ENCODE results near the gene PRSS16. TPM values are rescaled to one million over a fixed set of nuclear protein-coding genes. Genes with fewer than 3 reads are reported as not detected.

The PRSS16 gene, protein sequence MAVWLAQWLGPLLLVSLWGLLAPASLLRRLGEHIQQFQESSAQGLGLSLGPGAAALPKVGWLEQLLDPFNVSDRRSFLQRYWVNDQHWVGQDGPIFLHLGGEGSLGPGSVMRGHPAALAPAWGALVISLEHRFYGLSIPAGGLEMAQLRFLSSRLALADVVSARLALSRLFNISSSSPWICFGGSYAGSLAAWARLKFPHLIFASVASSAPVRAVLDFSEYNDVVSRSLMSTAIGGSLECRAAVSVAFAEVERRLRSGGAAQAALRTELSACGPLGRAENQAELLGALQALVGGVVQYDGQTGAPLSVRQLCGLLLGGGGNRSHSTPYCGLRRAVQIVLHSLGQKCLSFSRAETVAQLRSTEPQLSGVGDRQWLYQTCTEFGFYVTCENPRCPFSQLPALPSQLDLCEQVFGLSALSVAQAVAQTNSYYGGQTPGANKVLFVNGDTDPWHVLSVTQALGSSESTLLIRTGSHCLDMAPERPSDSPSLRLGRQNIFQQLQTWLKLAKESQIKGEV
- 3.2 TPM for polyA plus RNA-seq (2013, experiment 1 of 2)
- polyA plus RNA-seq (2013, experiment 2 of 2) = 3.0 TPM

DNA sequence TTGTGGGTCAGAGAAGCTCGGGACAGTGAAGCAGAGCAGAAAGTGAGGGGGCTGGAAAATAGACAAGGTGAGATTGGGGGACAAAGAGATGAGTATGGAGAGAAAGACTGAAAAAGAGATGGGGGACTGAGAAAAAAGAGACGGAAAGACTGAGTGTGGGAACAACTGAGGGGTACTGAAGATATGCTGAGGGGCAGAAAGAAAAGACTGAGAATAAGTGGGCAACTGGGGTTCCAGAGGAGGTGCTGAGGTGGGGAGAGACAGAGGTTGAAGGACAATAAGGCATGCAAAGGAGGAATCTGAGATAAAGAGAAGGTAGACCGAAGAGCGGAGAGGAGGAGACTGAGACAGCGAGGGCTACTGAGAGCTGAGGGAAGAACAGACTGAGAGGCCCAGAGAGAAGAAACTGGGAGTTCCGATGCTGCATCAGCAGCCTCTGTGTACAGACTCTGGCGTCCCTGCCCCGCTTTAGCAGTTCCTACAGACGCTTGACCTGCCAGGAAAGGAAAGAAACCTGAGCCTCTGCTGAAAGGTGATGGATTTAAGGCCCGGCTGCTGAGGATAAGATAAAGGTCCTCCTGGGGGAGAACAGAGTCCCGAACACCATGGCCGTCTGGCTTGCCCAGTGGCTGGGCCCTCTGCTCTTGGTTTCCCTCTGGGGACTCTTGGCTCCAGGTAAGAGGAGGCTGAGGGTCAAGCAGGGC lies at the start of gene PRSS16:
Gene PRSS16, plus strand, starts transcription at position 569 of the 704 bp plus-strand sequence. Its CDS starts 37 bp downstream, at position 606.
- no peak within 1 kb of the TSS for H2AK5ac ChIP-seq (ENCODE audit: low read depth, low read length)
- no peak within 1 kb of the TSS for H4K91ac ChIP-seq (ENCODE audit: low read depth, low read length, poor library complexity)
- H3K4ac ChIP-seq (ENCODE audit: low read length) = no peak within 1 kb of the TSS
- H3K27ac ChIP-seq (replicated peaks; ENCODE audit: low read length) = no peak within 1 kb of the TSS
- no peak within 1 kb of the TSS for H2BK120ac ChIP-seq (ENCODE audit: low read depth, low read length)
- H3K14ac ChIP-seq (ENCODE audit: low read length) = no peak within 1 kb of the TSS
- H2BK5ac ChIP-seq (ENCODE audit: low read length) = no peak within 1 kb of the TSS
- H3K4me3 ChIP-seq (ENCODE audit: low read length in 2 of 2) = no peak within 1 kb of the TSS
- H3K9me3 ChIP-seq (replicated peaks in 1 of 2; ENCODE audit: control insufficient read depth in 2 of 2, insufficient read depth in 1 of 2, low read depth in 1 of 2, low read length in 2 of 2) = peaks cover 0 to 5% of the 10 kb centered on the region in 2 donors
- H2BK15ac ChIP-seq (ENCODE audit: low read length) = no peak within 1 kb of the TSS
- no peak within 1 kb of the TSS for H2AFZ ChIP-seq (ENCODE audit: low read length)
- WGBS, 2 donors (ENCODE audit: extremely low coverage in 2 of 2, insufficient read length in 2 of 2, insufficient replicate concordance in 1 of 2) = no CpG with 5 or more reads among the region's 12 CpGs
- H3K79me1 ChIP-seq (ENCODE audit: low read depth, low read length) = no peaks in the 10 kb centered on the region
- DNase-seq (ENCODE audit: low spot score) = no peak
- peak within 1 kb of the TSS; percentile 12 for H3K23ac ChIP-seq (ENCODE audit: low read depth, low read length, poor library complexity)
- peaks cover 0 to 52% (median 14%) of the 10 kb centered on the region in 3 experiments for H3K27me3 ChIP-seq (ENCODE audit: control insufficient read depth in 3 of 3, insufficient read depth in 3 of 3, low read depth in 1 of 3, low read length in 3 of 3)
- no peak within 1 kb of the TSS for H2BK12ac ChIP-seq (ENCODE audit: low read length)
- no peak within 1 kb of the TSS for H4K8ac ChIP-seq (ENCODE audit: low read depth, low read length)
- peaks cover 0 to 4% of the 10 kb centered on the region in 2 donors for H3K4me1 ChIP-seq (ENCODE audit: control insufficient read depth in 2 of 2, insufficient read depth in 1 of 2, low read depth in 1 of 2, low read length in 2 of 2)
- H3K18ac ChIP-seq (ENCODE audit: low read length) = peak within 1 kb of the TSS; percentile 48
- H3K9ac ChIP-seq (ENCODE audit: low read depth, low read length, poor library complexity) = no peak within 1 kb of the TSS
- no peaks in the 10 kb centered on the region for H3K36me3 ChIP-seq (replicated peaks in 1 of 2; ENCODE audit: control insufficient read depth in 2 of 2, insufficient read depth in 2 of 2, low read length in 2 of 2)
- H3K4me2 ChIP-seq (ENCODE audit: insufficient read depth, low read length, poor library complexity, severe bottlenecking) = no peak within 1 kb of the TSS

GRCh38 chr6:27205375-27206278 lies 41.9 kb upstream of the PRSS16 start:
- Histone ChIP-seq H2AFZ (ENCODE audit: low read length) (no peak overlapping the region), H2BK12ac (ENCODE audit: low read length) (no peak overlapping the region), H3K14ac (ENCODE audit: low read length) (no peak overlapping the region), H2BK15ac (ENCODE audit: low read length) (no peak overlapping the region), H3K4me2 (ENCODE audit: insufficient read depth, low read length, poor library complexity, severe bottlenecking) (peak overlapping the region; percentile 55), H3K36me3 (replicated peaks in 1 of 2; ENCODE audit: control insufficient read depth in 2 of 2, insufficient read depth in 2 of 2, low read length in 2 of 2) (no peaks in the 10 kb centered on the region), H3K79me1 (ENCODE audit: low read depth, low read length) (no peaks in the 10 kb centered on the region), H3K4ac (ENCODE audit: low read length) (no peak overlapping the region), H3K27me3 (ENCODE audit: control insufficient read depth in 3 of 3, insufficient read depth in 3 of 3, low read depth in 1 of 3, low read length in 3 of 3) (peaks cover 0 to 30% (median 4%) of the 10 kb centered on the region in 3 experiments), H3K27ac (replicated peaks; ENCODE audit: low read length) (no peak overlapping the region), H2BK5ac (ENCODE audit: low read length) (no peak overlapping the region), H3K18ac (ENCODE audit: low read length) (no peak overlapping the region), H4K91ac (ENCODE audit: low read depth, low read length, poor library complexity) (no peak overlapping the region), H4K8ac (ENCODE audit: low read depth, low read length) (no peak overlapping the region), H2AK5ac (ENCODE audit: low read depth, low read length) (no peak overlapping the region), H3K23ac (ENCODE audit: low read depth, low read length, poor library complexity) (no peak overlapping the region), H3K9ac (ENCODE audit: low read depth, low read length, poor library complexity) (no peak overlapping the region), H3K4me1 (ENCODE audit: control insufficient read depth in 2 of 2, insufficient read depth in 1 of 2, low read depth in 1 of 2, low read length in 2 of 2) (no peaks in the 10 kb centered on the region), H3K9me3 (replicated peaks in 1 of 2; ENCODE audit: control insufficient read depth in 2 of 2, insufficient read depth in 1 of 2, low read depth in 1 of 2, low read length in 2 of 2) (no peaks in the 10 kb centered on the region), H2BK120ac (ENCODE audit: low read depth, low read length) (no peak overlapping the region), H3K4me3 (ENCODE audit: low read length in 2 of 2) (peak overlapping the region in 1 of 2 donors; percentile 83)
- no CpG with 5 or more reads among the region's 32 CpGs for WGBS, 2 donors (ENCODE audit: extremely low coverage in 2 of 2, insufficient read length in 2 of 2, insufficient replicate concordance in 1 of 2)
- no peak for DNase-seq (ENCODE audit: low spot score)

DNA sequence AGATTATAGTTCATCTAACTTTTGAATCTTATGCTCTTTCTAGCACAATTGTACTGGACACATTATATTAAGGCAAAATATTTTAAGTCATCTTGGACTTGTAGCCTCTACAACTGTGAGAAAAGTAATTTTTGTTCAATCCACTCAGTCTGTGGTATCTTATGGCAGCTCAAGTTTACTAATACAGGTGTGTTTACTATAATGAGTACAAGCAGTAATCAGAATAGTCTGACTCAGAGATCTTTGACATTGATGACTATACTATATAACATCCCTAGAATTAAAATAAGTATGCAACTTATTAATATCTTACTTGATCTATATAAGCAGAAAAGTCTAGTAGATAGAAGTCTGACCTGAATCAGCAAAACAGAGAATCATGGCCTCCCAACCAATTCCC lies 40.7 kb upstream of the PRSS16 start:
- Histone ChIP-seq H3K14ac (ENCODE audit: low read length) (no peak overlapping the region), H4K91ac (ENCODE audit: low read depth, low read length, poor library complexity) (no peak overlapping the region), H2AFZ (ENCODE audit: low read length) (no peak overlapping the region), H3K18ac (ENCODE audit: low read length) (no peak overlapping the region), H3K4ac (ENCODE audit: low read length) (no peak overlapping the region), H3K23ac (ENCODE audit: low read depth, low read length, poor library complexity) (no peak overlapping the region), H2AK5ac (ENCODE audit: low read depth, low read length) (no peak overlapping the region), H3K4me1 (ENCODE audit: control insufficient read depth in 2 of 2, insufficient read depth in 1 of 2, low read depth in 1 of 2, low read length in 2 of 2) (no peaks in the 10 kb centered on the region), H4K8ac (ENCODE audit: low read depth, low read length) (no peak overlapping the region), H3K4me3 (ENCODE audit: low read length in 2 of 2) (no peak overlapping the region), H2BK15ac (ENCODE audit: low read length) (no peak overlapping the region), H3K36me3 (replicated peaks in 1 of 2; ENCODE audit: control insufficient read depth in 2 of 2, insufficient read depth in 2 of 2, low read length in 2 of 2) (no peaks in the 10 kb centered on the region), H3K4me2 (ENCODE audit: insufficient read depth, low read length, poor library complexity, severe bottlenecking) (no peak overlapping the region), H3K9ac (ENCODE audit: low read depth, low read length, poor library complexity) (no peak overlapping the region), H2BK120ac (ENCODE audit: low read depth, low read length) (no peak overlapping the region), H2BK12ac (ENCODE audit: low read length) (no peak overlapping the region), H3K27ac (replicated peaks; ENCODE audit: low read length) (no peak overlapping the region), H3K79me1 (ENCODE audit: low read depth, low read length) (no peaks in the 10 kb centered on the region), H3K27me3 (ENCODE audit: control insufficient read depth in 3 of 3, insufficient read depth in 3 of 3, low read depth in 1 of 3, low read length in 3 of 3) (peaks cover 0 to 30% (median 4%) of the 10 kb centered on the region in 3 experiments), H2BK5ac (ENCODE audit: low read length) (no peak overlapping the region), H3K9me3 (replicated peaks in 1 of 2; ENCODE audit: control insufficient read depth in 2 of 2, insufficient read depth in 1 of 2, low read depth in 1 of 2, low read length in 2 of 2) (no peaks in the 10 kb centered on the region)
- no peak for DNase-seq (ENCODE audit: low spot score)

Measured in neuronal stem cell (in vitro differentiated cells).